Measurements from ENCODE around the gene VEZF1.

Gene VEZF1

DNA sequence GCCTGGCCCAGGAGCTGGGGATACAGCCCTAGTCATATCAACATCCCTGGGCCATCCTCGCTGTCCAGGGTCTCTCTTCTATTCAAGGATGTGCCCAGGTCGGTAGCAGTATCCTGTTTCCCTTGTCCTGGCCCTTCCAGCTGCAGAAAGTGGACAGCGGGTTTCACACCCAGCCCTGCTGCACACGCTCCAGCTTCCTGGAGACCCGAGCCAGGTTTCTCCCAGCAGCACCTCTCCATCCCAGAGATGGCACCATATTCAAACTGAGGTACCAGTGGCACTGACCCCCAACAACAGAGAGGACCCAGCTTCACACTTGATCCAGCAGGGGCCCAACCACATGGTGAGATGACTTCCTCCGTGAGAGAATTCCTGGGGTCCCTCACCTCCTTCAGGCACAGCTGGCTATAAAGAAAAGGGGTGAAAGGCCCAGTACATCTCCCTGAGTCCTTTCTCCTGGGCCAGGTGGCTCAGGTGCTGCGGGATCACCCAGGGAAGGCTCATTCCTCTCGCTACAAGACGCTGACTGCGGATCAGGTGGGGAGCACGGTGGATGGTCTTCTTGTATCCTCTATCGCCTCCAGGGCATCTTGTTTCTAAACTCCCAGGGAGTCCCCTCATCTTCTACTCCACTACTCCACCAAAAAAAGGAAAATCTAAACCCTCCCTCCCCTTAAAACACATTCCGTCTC, 34.2 kb downstream of the VEZF1 start:
- no peak for DNase-seq (ENCODE audit: low read depth, low spot score)

GRCh38 chr17:57953219-57953618, 34.8 kb downstream of the VEZF1 start:
- DNase-seq (ENCODE audit: low read depth, low spot score), result no peak

GRCh38 chr17:57949649-57950048, 38.4 kb downstream of the VEZF1 start:
- no peak for DNase-seq (ENCODE audit: low read depth, low spot score)

DNA sequence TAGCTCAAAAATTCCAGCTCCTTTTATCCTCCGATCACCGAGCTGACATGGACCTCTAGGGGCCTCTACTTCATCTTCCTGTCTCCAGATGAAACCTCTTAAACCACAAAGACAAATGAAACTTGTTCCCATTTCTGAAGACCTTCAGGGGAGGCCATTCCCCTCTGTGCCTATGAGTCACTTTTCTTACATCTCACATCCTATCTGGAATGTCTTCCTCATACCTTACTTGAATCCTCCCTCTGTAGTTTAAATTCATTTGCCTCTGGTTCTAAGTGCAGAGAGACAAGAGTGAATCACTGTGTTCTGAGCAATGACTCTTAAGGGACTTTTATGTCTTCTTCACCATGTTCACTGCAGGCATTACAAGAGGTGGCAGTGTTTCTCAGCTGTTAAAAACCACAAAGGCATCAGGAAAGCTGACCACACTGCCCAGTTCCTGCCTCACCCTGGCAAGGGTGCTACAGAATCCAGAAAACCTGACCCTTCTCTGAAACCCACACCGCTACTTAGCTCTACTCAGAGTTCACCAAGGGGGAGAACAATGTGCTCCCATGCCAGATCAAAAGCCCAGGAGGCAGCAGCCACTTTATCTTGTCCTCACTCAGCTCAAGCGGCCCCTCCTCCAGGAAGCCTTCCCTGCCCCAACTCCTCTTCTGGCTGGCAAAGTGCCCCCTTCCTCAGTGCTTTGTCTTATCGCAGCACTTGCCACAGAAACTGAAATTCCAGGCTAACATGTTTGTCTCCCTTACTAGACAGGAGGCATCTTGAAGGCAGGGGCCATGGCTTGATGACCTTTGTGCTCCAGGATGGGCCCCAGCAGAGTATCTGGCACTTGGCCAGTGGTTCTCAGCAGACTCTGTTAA, 39.3 kb downstream of the VEZF1 start:
- peak; percentile 52 for DNase-seq (ENCODE audit: low read depth, low spot score)

- no peak for DNase-seq (ENCODE audit: low read depth, low spot score)
Measured at GRCh38 chr17:57948169-57948554, 39.9 kb downstream of the VEZF1 start.

DNA sequence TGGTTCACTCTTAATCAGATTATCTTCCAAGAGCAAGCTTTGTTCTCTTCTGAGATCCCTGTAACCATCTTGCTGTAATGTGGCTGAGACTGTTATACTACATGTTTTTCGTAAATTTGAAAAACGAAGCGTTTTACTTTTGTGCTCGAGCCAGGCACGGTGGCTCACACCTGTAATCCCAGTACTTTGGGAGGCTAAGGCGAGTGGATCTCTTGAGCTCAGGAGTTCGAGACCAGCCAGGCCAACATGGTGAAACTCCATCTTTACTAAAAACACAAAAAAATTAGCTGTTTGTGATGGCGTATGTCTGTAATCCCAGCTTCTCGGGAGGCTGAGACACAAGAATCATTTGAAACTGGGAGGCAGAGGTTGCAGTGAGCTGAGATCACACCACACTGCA, 40.7 kb downstream of the VEZF1 start:
- DNase-seq (ENCODE audit: low read depth, low spot score), result no peak

- DNase-seq (ENCODE audit: low read depth, low spot score), result no peak
Measured at GRCh38 chr17:57946798-57947358, 41.2 kb downstream of the VEZF1 start.

GRCh38 chr17:57945996-57946797, 41.9 kb downstream of the VEZF1 start:
- no peak for DNase-seq (ENCODE audit: low read depth, low spot score)

DNA sequence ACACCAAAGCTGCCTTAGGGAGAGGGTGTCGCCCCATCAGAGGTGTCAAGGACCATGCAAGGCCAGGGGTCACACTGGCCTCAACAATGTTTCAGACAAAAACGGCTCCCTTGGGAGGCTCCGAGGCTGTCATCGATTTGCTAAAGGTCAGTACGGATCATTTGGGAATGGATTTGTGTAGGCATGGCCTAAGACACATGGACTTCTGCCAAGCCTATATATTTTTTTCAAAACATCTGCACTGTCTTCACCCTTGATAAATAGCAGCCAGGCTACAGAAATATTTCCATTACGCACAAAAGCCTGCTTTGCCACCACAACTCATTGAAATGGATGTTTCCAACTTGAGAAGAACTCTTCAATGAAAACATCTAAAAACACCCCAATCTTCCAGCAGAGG, 43.1 kb downstream of the VEZF1 start:
- no peak for DNase-seq (ENCODE audit: low read depth, low spot score)

GRCh38 chr17:57943645-57944044, 44.4 kb downstream of the VEZF1 start:
- DNase-seq (ENCODE audit: low read depth, low spot score), result no peak

DNA sequence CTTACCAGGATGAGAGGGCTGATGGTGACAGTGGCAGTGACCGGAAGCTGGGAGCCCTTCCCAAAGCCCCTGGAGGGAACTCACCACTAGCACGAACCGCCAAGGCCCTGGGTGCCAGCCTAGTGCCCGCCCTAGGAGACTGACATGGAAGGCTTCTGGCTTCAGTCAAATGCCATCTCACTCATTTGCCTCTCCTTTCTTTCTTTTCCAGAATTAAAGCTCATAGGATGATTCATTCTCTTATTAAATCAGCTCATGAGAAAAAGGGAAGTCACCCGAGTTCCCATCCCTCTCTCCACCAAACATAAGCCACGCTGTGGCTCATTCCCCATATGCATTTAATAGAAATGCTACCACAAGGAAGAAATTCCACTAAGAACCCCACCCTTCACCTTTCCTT, 44.9 kb downstream of the VEZF1 start:
- no peak for DNase-seq (ENCODE audit: low read depth, low spot score)

GRCh38 chr17:57941384-57942370, 46.4 kb downstream of the VEZF1 start:
- DNase-seq (ENCODE audit: low read depth, low spot score), result no peak

- DNase-seq (ENCODE audit: low read depth, low spot score), result no peak
Measured at GRCh38 chr17:57940653-57941329, 47.3 kb downstream of the VEZF1 start.

- DNase-seq (ENCODE audit: low read depth, low spot score), result no peak
Measured at GRCh38 chr17:57940231-57940630, 47.8 kb downstream of the VEZF1 start.

GRCh38 chr17:57939797-57940196, 48.3 kb downstream of the VEZF1 start:
- DNase-seq (ENCODE audit: low read depth, low spot score), result no peak

DNA sequence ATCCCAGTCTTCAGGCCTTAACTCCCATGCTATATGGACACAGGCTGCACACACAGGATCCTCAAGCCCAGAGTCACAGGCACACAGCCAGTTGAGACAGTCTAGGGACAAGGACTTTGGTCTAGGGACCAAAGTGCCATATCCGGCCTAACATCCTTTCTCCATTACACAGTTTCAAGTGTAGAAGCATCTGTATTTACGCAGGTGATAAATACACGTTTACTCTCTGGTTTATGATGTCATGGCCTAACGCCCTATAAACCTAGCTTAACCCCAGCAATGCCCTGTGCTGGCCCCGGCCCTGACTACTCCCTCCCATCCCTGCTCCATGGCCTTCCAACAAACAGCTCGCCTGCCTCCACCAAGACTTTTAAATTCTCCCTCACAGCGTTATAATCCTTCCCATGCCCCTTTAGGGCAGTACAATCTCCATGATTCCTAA, 50.0 kb downstream of the VEZF1 start:
- no peak for DNase-seq (ENCODE audit: low read depth, low spot score)

- DNase-seq (ENCODE audit: low read depth, low spot score), result no peak
Measured at GRCh38 chr17:57937492-57937891, 50.6 kb downstream of the VEZF1 start.

- peak; percentile 83 for DNase-seq (ENCODE audit: low read depth, low spot score)
Measured at GRCh38 chr17:57935833-57936807, 51.9 kb downstream of the VEZF1 start.
